ENCODE data around the gene LRRFIP2. TPM values are rescaled to one million over a fixed set of nuclear protein-coding genes. Genes with fewer than 3 reads are reported as not detected.

LRRFIP2 gene
- total RNA-seq, 1 donor from 2014 or later, result 62.4 TPM

DNA sequence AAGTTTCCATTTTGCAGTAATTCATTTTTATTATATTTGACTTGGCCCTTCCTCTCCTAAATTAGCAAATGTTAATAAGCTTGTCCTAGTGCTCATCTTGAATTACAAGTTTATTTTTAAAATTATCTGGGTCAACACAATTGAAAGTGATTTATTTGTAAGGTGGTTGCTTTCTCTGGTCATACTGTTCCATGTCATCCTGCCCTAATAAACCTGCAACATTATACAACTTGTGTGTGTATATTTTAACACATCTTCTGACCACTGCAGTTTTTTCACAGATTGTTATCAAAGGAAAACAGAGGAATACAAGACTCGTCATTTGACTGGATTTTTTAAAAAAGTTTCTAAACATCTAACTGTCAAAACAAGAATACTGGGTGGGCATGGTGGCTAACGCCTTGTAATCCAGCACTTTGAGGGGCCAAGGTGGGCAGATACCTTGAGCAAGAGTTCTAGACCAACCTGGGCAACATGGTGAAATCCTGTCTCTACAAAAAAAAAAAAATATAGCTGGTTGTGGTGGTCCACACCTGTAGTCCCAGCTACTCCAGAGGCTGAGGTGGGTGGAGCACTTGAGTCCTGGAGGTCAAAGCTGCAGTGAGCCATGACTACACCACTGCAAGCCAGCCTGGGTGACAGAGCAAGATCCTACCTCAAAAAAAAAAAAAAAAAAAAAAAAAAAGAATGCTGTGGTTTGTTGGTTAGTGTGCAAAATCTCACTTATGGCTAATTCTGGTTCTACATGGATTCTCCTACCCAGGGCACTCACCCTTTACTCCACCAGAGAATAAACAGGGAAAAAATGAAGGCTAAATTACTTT is 5.0 kb upstream of the LRRFIP2 start:
- TF ChIP-seq CTCF (IDR thresholded peaks at IDR 0.05; ENCODE audit: insufficient read depth, low read depth, low read length) (no peak), EZH2 (IDR thresholded peaks at IDR 0.05; ENCODE audit: insufficient read depth, low read length) (no peak)
- H3K4me2 ChIP-seq (ENCODE audit: low read length), result no peak overlapping the region
- no peaks in the 10 kb centered on the region for H3K9me3 ChIP-seq (ENCODE audit: insufficient read depth, low read depth, low read length)
- H3K4me1 ChIP-seq (ENCODE audit: insufficient read depth, low read length), result peaks cover 22% of the 10 kb centered on the region
- no peak overlapping the region for H3K4me3 ChIP-seq (ENCODE audit: insufficient read depth, low read depth, low read length)
- no peaks in the 10 kb centered on the region for H3K27me3 Mint-ChIP-seq (ENCODE audit: low read depth, unreplicated experiment)
- H3K27ac ChIP-seq (ENCODE audit: low read depth, low read length), result no peak overlapping the region
- DNase-seq (ENCODE audit: low read depth) (no peak), FAIRE-seq (no peak)
- H2AFZ ChIP-seq (ENCODE audit: low read depth, low read length), result no peak overlapping the region
- no peaks in the 10 kb centered on the region for H3K27me3 ChIP-seq (ENCODE audit: insufficient read depth, low read length)
- H4K20me1 ChIP-seq (ENCODE audit: insufficient read depth, low read length), result peaks cover 7% of the 10 kb centered on the region
- no peaks in the 10 kb centered on the region for H3K36me3 ChIP-seq (ENCODE audit: insufficient read depth, low read length)
- no peak overlapping the region for H3K4me3 Mint-ChIP-seq (ENCODE audit: unreplicated experiment)
- H3K79me2 ChIP-seq (ENCODE audit: insufficient read depth, low read length), result peaks cover 68% of the 10 kb centered on the region
- no peak overlapping the region for H3K27ac Mint-ChIP-seq (ENCODE audit: unreplicated experiment)
- peaks cover 30% of the 10 kb centered on the region for H3K4me1 Mint-ChIP-seq (ENCODE audit: low read depth, unreplicated experiment)
- H3K36me3 Mint-ChIP-seq (ENCODE audit: low read depth, unreplicated experiment), result peaks cover 3% of the 10 kb centered on the region
- H3K9me3 Mint-ChIP-seq (ENCODE audit: unreplicated experiment), result no peaks in the 10 kb centered on the region
- no peak overlapping the region for H3K9ac ChIP-seq (ENCODE audit: low read length)

DNA sequence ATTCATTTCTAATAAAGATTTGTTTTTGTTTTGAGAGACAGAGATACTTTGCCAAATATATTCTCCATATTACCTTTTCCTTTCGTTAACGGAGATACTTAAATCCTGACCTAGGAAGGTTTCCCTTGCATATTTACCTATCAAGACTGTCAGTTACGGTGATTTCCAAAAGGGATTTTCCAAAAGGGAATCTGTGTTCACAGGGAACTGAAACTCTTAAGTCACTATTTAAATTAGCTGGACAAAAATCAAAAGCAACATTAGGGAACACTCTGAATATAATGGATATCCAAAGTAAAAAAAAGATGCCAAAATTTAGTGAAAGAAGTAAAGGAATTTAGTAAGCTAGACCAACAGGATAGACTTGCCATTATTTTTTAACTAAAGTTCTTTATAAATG is 576 bp downstream of the LRRFIP2 start:
- peaks cover 11% of the 10 kb centered on the region for H3K4me1 ChIP-seq (ENCODE audit: insufficient read depth, low read length)
- H3K4me3 ChIP-seq (ENCODE audit: insufficient read depth, low read depth, low read length), result peak overlapping the region; percentile 96
- H3K9me3 Mint-ChIP-seq (ENCODE audit: unreplicated experiment), result no peaks in the 10 kb centered on the region
- no peak for TF ChIP-seq CTCF (IDR thresholded peaks at IDR 0.05; ENCODE audit: insufficient read depth, low read depth, low read length)
- no peak for TF ChIP-seq EZH2 (IDR thresholded peaks at IDR 0.05; ENCODE audit: insufficient read depth, low read length)
- peak overlapping the region; percentile 92 for H3K4me2 ChIP-seq (ENCODE audit: low read length)
- H3K27ac Mint-ChIP-seq (ENCODE audit: unreplicated experiment), result no peak overlapping the region
- peak overlapping the region; percentile 98 for H3K9ac ChIP-seq (ENCODE audit: low read length)
- H3K36me3 Mint-ChIP-seq (ENCODE audit: low read depth, unreplicated experiment), result no peaks in the 10 kb centered on the region
- no peaks in the 10 kb centered on the region for H3K9me3 ChIP-seq (ENCODE audit: insufficient read depth, low read depth, low read length)
- H3K4me3 Mint-ChIP-seq (ENCODE audit: unreplicated experiment), result peak overlapping the region; percentile 91
- no peaks in the 10 kb centered on the region for H3K27me3 ChIP-seq (ENCODE audit: insufficient read depth, low read length)
- H3K36me3 ChIP-seq (ENCODE audit: insufficient read depth, low read length), result peaks cover 17% of the 10 kb centered on the region
- peaks cover 98% of the 10 kb centered on the region for H3K79me2 ChIP-seq (ENCODE audit: insufficient read depth, low read length)
- no peaks in the 10 kb centered on the region for H3K27me3 Mint-ChIP-seq (ENCODE audit: low read depth, unreplicated experiment)
- no peak overlapping the region for H2AFZ ChIP-seq (ENCODE audit: low read depth, low read length)
- peaks cover 43% of the 10 kb centered on the region for H4K20me1 ChIP-seq (ENCODE audit: insufficient read depth, low read length)
- peak overlapping the region; percentile 97 for H3K27ac ChIP-seq (ENCODE audit: low read depth, low read length)
- DNase-seq (ENCODE audit: low read depth) (no peak), FAIRE-seq (peak; percentile 20)
- H3K4me1 Mint-ChIP-seq (ENCODE audit: low read depth, unreplicated experiment), result peaks cover 16% of the 10 kb centered on the region

DNA sequence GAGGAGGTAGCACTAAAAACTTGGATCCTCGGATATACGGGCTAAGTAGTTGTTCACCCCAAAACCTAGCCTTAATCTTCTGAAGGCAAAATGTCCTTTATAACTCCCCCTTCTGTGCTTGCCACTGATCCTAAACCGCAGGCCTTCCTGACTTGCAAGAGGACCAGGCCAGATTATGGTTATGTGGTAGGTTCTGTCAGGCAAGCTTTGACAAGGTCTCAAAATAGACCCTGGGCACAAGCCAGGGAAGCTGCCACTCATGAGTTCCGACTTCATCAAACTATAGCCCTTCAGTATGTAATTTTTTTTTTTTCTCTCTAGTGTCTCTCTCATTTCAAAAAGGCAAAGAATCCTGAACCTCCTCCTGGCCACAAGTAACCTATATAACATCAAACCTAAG is 3.2 kb downstream of the LRRFIP2 start:
- peaks cover 11% of the 10 kb centered on the region for H3K4me1 Mint-ChIP-seq (ENCODE audit: low read depth, unreplicated experiment)
- peaks cover 2% of the 10 kb centered on the region for H3K36me3 Mint-ChIP-seq (ENCODE audit: low read depth, unreplicated experiment)
- H3K4me1 ChIP-seq (ENCODE audit: insufficient read depth, low read length), result peaks cover 6% of the 10 kb centered on the region
- H3K4me2 ChIP-seq (ENCODE audit: low read length), result no peak overlapping the region
- H3K4me3 ChIP-seq (ENCODE audit: insufficient read depth, low read depth, low read length), result no peak overlapping the region
- H3K27ac Mint-ChIP-seq (ENCODE audit: unreplicated experiment), result no peak overlapping the region
- no peak overlapping the region for H3K9ac ChIP-seq (ENCODE audit: low read length)
- no peaks in the 10 kb centered on the region for H3K27me3 Mint-ChIP-seq (ENCODE audit: low read depth, unreplicated experiment)
- H3K27me3 ChIP-seq (ENCODE audit: insufficient read depth, low read length), result no peaks in the 10 kb centered on the region
- H4K20me1 ChIP-seq (ENCODE audit: insufficient read depth, low read length), result peaks cover 40% of the 10 kb centered on the region
- FAIRE-seq (no peak), DNase-seq (ENCODE audit: low read depth) (no peak)
- H3K79me2 ChIP-seq (ENCODE audit: insufficient read depth, low read length), result peaks cover 93% of the 10 kb centered on the region
- no peaks in the 10 kb centered on the region for H3K9me3 Mint-ChIP-seq (ENCODE audit: unreplicated experiment)
- H3K4me3 Mint-ChIP-seq (ENCODE audit: unreplicated experiment), result no peak overlapping the region
- H3K36me3 ChIP-seq (ENCODE audit: insufficient read depth, low read length), result peaks cover 19% of the 10 kb centered on the region
- no peak overlapping the region for H3K27ac ChIP-seq (ENCODE audit: low read depth, low read length)
- TF ChIP-seq CTCF (IDR thresholded peaks at IDR 0.05; ENCODE audit: insufficient read depth, low read depth, low read length) (no peak), EZH2 (IDR thresholded peaks at IDR 0.05; ENCODE audit: insufficient read depth, low read length) (no peak)
- no peaks in the 10 kb centered on the region for H3K9me3 ChIP-seq (ENCODE audit: insufficient read depth, low read depth, low read length)
- H2AFZ ChIP-seq (ENCODE audit: low read depth, low read length), result no peak overlapping the region
